IMR-90 (cell line): Measurements from ENCODE around the gene ZSCAN31. TPM values are rescaled to one million over a fixed set of nuclear protein-coding genes. Genes with fewer than 3 reads are reported as not detected.
"Not testable (repeated sequence)": the region's sequence is repeated elsewhere in the genome, so short reads cannot be mapped to it uniquely, and the experiment has no call there.

ENCODE experiments used
- ATAC-seq: fragments of 200-7000 bp; cut with Tn5 transposase; 2 replicates; pipeline ENCODE4 v1.9.1; 2020; ENCODE audit warnings: low read depth, mild to moderate bottlenecking, moderate library complexity
- BruUV-seq: library from RNA; stranded (reverse); fragments of 400-500 nt; replicated peaks from 2 replicates; lab custom pipeline; 2021; lab: Mats Ljungman, UMichigan
- CTCF ChIA-PET: fragments of 300-600 bp; formaldehyde crosslinking; extraction: SDS; loops from one replicate; lab custom pipeline; 2021; ENCODE audit warnings: antibody characterized with exemption; lab: Yijun Ruan, JAX
- POLR2A ChIA-PET: fragments of 300-600 bp; sonication (Branson Sonifier 250); formaldehyde crosslinking; loops from one replicate; lab custom pipeline; 2022; ENCODE audit warnings: antibody characterized with exemption; ENCODE audit not compliant: unreplicated experiment; lab: Charles Lee
- DNase-seq: peaks from one replicate; pipeline ENCODE4 v3.0.0; 2013
- H2AFZ ChIP-seq: replicated peaks from 2 replicates; pipeline ENCODE3; 2013; ENCODE audit warnings: low read length, mild to moderate bottlenecking; ENCODE audit not compliant: poor library complexity
- H2AK5ac ChIP-seq: 2 replicates; pipeline ENCODE4 v1.6.1; 2013; ENCODE audit warnings: low read depth, low read length, inconsistent platforms
- H2AK9ac ChIP-seq: replicated peaks from 2 replicates; pipeline ENCODE3; 2013; ENCODE audit warnings: mild to moderate bottlenecking, low read depth, low read length, moderate library complexity; ENCODE audit not compliant: poor library complexity
- H2BK120ac ChIP-seq: 2 replicates; pipeline ENCODE4 v1.6.1; 2013; ENCODE audit warnings: low read depth, low read length, inconsistent platforms
- H2BK15ac ChIP-seq: 3 replicates; pipeline ENCODE4 v1.6.1; 2013; ENCODE audit warnings: low read depth, low read length, inconsistent platforms
- H2BK20ac ChIP-seq: 2 replicates; pipeline ENCODE4 v1.6.1; 2013; ENCODE audit warnings: low read depth, mild to moderate bottlenecking, inconsistent platforms, low read length, moderate library complexity
- H2BK5ac ChIP-seq: 2 replicates; pipeline ENCODE4 v1.6.1; 2013; ENCODE audit warnings: mild to moderate bottlenecking, low read depth, low read length, inconsistent platforms; ENCODE audit not compliant: poor library complexity, severe bottlenecking
- H3K14ac ChIP-seq: replicated peaks from 2 replicates; pipeline ENCODE4 v1.6.1; 2013; ENCODE audit warnings: low read depth, low read length, inconsistent platforms
- H3K18ac ChIP-seq: 2 replicates; pipeline ENCODE4 v1.6.1; 2013; ENCODE audit warnings: low read depth, low read length, control low read depth
- H3K23ac ChIP-seq: 2 replicates; pipeline ENCODE4 v1.6.1; 2013; ENCODE audit warnings: low read depth, low read length, inconsistent platforms
- H3K27ac ChIP-seq: 2 replicates; pipeline ENCODE4 v1.5.1; 2013; ENCODE audit warnings: mild to moderate bottlenecking, control low read depth, low read length; ENCODE audit not compliant: insufficient read depth
- H3K27me3 ChIP-seq: 2 replicates; pipeline ENCODE4 v1.6.1; 2013; ENCODE audit warnings: low read length; ENCODE audit not compliant: control insufficient read depth, insufficient read depth
- H3K36me3 ChIP-seq: 2 replicates; pipeline ENCODE4 v1.6.1; 2013; ENCODE audit warnings: low read length, mixed read lengths; ENCODE audit not compliant: control insufficient read depth, insufficient read depth
- H3K4ac ChIP-seq: 2 replicates; pipeline ENCODE4 v1.6.1; 2013; ENCODE audit warnings: low read depth, low read length, inconsistent platforms
- H3K4me1 ChIP-seq: 2 replicates; pipeline ENCODE4 v1.6.1; 2013; ENCODE audit warnings: low read length, mixed read lengths; ENCODE audit not compliant: control insufficient read depth, insufficient read depth
- H3K4me2 ChIP-seq: 2 replicates; pipeline ENCODE4 v1.6.1; 2013; ENCODE audit warnings: low read depth, mild to moderate bottlenecking, control low read depth, low read length, moderate library complexity
- H3K4me3 ChIP-seq: 2 replicates; pipeline ENCODE4 v1.5.1; 2013; ENCODE audit warnings: low read depth, mild to moderate bottlenecking, control low read depth, low read length, moderate library complexity; ENCODE audit not compliant: insufficient read depth
- H3K56ac ChIP-seq: 2 replicates; pipeline ENCODE4 v1.6.1; 2013; ENCODE audit warnings: low read length, inconsistent platforms; ENCODE audit not compliant: insufficient read depth; ENCODE audit errors: extremely low read depth
- H3K79me1 ChIP-seq, 2 experiments: 2 replicates each; pipeline ENCODE4 v1.6.1; 2013; ENCODE audit warnings: low read length in 2 of 2, inconsistent platforms in 1 of 2, low read depth in 1 of 2
- H3K9ac ChIP-seq: 2 replicates; pipeline ENCODE4 v1.6.1; 2013; ENCODE audit warnings: low read depth, low read length, control low read depth
- H3K9me1 ChIP-seq: 2 replicates; pipeline ENCODE4 v1.6.1; 2013; ENCODE audit warnings: low read length, inconsistent platforms; ENCODE audit not compliant: insufficient read depth
- H3K9me3 ChIP-seq: 2 replicates; pipeline ENCODE4 v1.6.1; 2013; ENCODE audit warnings: low read length; ENCODE audit not compliant: control insufficient read depth, insufficient read depth
- H4K20me1 ChIP-seq: 2 replicates; pipeline ENCODE4 v1.6.1; 2013; ENCODE audit warnings: low read length, inconsistent platforms; ENCODE audit not compliant: insufficient read depth
- H4K5ac ChIP-seq: 2 replicates; pipeline ENCODE4 v1.6.1; 2013; ENCODE audit warnings: mild to moderate bottlenecking, low read depth, low read length, control low read depth
- H4K8ac ChIP-seq, 2 experiments: 2 replicates each; pipeline ENCODE4 v1.6.1; 2013; ENCODE audit warnings: low read depth in 2 of 2, low read length in 2 of 2, control low read depth in 1 of 2, inconsistent platforms in 1 of 2
- H4K91ac ChIP-seq: 2 replicates; pipeline ENCODE4 v1.6.1; 2013; ENCODE audit warnings: low read depth, low read length, inconsistent platforms; ENCODE audit not compliant: insufficient read depth
- WGBS, 2 experiments: methylation state at CpG; one replicate each; pipeline versions ENCODE4 v1.1.5 to v1.1.7; 2013; ENCODE audit warnings: missing lambda C conversion rate in 2 of 2; ENCODE audit not compliant: insufficient read length in 1 of 2; ENCODE audit errors: extremely low coverage in 2 of 2; 5-methylcytosine and 5-hydroxymethylcytosine counted together
- dilution Hi-C: fragments of 300-500 bp; cut with HindIII; formaldehyde crosslinking; loops from one replicate; pipeline ENCODE4 v1.14.3; 2018; ENCODE audit warnings: low sequenced_read_pairs; ENCODE audit not compliant: unreplicated experiment
- in situ Hi-C: fragments of 300-500 bp; cut with MboI; formaldehyde crosslinking; loops from 3 replicates; pipeline ENCODE4 v1.14.3; 2019; ENCODE audit warnings: low sequenced_read_pairs, inconsistent platforms, mixed read lengths
- intact Hi-C: fragments of 100-400 bp; cut with micrococcal nuclease; formaldehyde crosslinking; loops from 2 replicates; pipeline ENCODE4 v1.10.0; 2022
- polyA plus RNA-seq, 3 experiments: library from polyadenylated mRNA; depleted of rRNA; stranded (reverse); fragments of >200 nt; gene quantifications; 2 replicates each; pipeline ENCODE4 v1.2.3, GENCODE V29; 2012; ENCODE audit warnings: low replicate concordance in 1 of 3
- total RNA-seq: library from RNA; depleted of rRNA; stranded (reverse); fragments of >200 nt; gene quantifications from 2 replicates; pipeline ENCODE4 v1.2.3, GENCODE V29; 2012

The ZSCAN31 gene
- total and polyA plus RNA-seq, 2 of the 4 experiments (the other 2 are of a cell fraction) = 1.4 to 4.7 TPM

DNA sequence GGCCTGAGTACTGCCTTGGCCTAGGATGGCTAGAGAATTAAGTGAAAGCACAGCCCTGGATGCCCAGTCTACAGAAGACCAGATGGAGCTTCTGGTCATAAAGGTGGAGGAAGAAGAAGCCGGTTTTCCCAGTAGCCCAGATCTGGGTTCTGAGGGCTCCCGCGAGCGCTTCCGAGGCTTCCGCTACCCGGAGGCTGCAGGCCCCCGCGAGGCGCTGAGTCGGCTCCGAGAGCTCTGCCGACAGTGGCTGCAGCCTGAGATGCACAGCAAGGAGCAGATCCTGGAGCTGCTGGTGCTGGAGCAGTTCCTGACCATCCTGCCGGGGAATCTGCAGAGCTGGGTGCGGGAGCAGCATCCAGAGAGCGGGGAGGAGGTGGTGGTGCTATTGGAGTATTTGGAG lies 23.6 kb upstream of the ZSCAN31 start:
- H2BK120ac ChIP-seq, H4K8ac ChIP-seq, H4K5ac ChIP-seq, H2BK5ac ChIP-seq, CTCF ChIA-PET, DNase-seq, H3K27me3 ChIP-seq, H2AK5ac ChIP-seq, H4K91ac ChIP-seq, H3K9ac ChIP-seq, H2AFZ ChIP-seq, H3K4me2 ChIP-seq, H3K14ac ChIP-seq, dilution Hi-C loops, H4K20me1 ChIP-seq, BruUV-seq, H2BK15ac ChIP-seq, H3K9me3 ChIP-seq, H3K27ac ChIP-seq, H3K56ac ChIP-seq, H3K4me3 ChIP-seq, H3K18ac ChIP-seq, H3K4ac ChIP-seq, H3K23ac ChIP-seq, H2BK20ac ChIP-seq, ATAC-seq, H2AK9ac ChIP-seq, POLR2A ChIA-PET: not testable (repeated sequence)
- intact Hi-C loops (loop anchor here (5.0 kb wide), 1 partner anchor 107 kb away; the partner anchor contains the start of gene ZKSCAN4), in situ Hi-C loops (loop anchor here (5.0 kb wide), 1 partner anchor 227 kb away; no protein-coding TSS in a partner anchor)
- H3K79me1 ChIP-seq = peaks cover 10 to 28% of the 10 kb centered on the region in 2 experiments
- WGBS, 2 experiments = 90% methylated on average over 9 of the region's 16 CpGs; no CpG with 5 or more reads in 1 of the 2 experiments
- H3K9me1 ChIP-seq = peaks cover 10% of the 10 kb centered on the region; the same call in 1 of the 2 replicates
- peaks cover 12% of the 10 kb centered on the region for H3K36me3 ChIP-seq
- H3K4me1 ChIP-seq = peaks cover 13% of the 10 kb centered on the region
